K562 treated with DMSO at 1 percent for 48 hours (cell line): ENCODE data around the gene CTSL. TPM values are rescaled to one million over a fixed set of nuclear protein-coding genes. Genes with fewer than 3 reads are reported as not detected.

ENCODE experiments used
- total RNA-seq: library from RNA; unstranded; fragments of 300-600 nt; gene quantifications from 2 replicates; pipeline ENCODE4 v1.2.3, GENCODE V29; 2022; ENCODE audit warnings: low replicate concordance; ENCODE audit errors: extremely low read depth

Gene CTSL
- total RNA-seq: not detected in 2 replicates

DNA sequence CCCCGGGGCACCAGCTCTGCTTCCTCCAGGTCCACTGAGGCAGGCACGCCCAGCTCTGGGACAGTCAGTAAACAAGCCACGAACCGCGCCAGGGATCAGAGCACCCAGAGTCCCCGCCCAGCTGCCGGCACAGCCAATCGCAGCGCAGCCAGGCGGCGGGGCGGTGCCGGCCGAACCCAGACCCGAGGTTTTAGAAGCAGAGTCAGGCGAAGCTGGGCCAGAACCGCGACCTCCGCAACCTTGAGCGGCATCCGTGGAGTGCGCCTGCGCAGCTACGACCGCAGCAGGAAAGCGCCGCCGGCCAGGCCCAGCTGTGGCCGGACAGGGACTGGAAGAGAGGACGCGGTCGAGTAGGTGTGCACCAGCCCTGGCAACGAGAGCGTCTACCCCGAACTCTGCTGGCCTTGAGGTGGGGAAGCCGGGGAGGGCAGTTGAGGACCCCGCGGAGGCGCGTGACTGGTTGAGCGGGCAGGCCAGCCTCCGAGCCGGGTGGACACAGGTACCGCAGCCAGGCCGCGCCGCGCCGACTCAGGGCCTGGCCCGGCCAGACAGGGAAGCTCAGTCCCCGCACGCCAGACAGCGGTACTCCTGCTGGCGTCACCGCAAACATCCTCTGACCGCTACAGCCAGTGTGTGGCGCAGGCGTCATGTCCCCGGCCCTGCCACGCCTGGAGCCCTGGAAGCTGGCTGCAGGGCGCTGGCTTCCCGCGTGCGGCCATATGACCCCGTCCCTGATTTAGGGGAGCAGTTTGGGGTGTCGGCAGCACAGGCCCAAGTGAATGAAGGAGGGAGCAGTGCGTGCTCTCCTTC, at the start of gene CTSL:
Gene CTSL (plus strand): TSS at position 220 of the 810 bp plus-strand sequence. CDS start 1,485 bp downstream, outside the sequence.

Other genes with a start within 250 kb of the CTSL start
- not detected in 2 replicates for gene DAPK1, start 228.3 kb upstream of the CTSL start, total RNA-seq
- gene SPATA31E1, start 156.8 kb downstream of the CTSL start, total RNA-seq: not detected in 2 replicates
- not detected in 2 replicates for gene SPATA31C1, start 191.8 kb downstream of the CTSL start, total RNA-seq
- gene CDK20, start 248.4 kb downstream of the CTSL start, total RNA-seq: not detected in 2 replicates